K562 (cell line): Measurements from ENCODE around the gene ZNF582. TPM values are rescaled to one million over a fixed set of nuclear protein-coding genes. Genes with fewer than 3 reads are reported as not detected.

Source experiments
- ATAC-seq: fragments of 200-7000 bp; cut with Tn5 transposase; 3 replicates; pipeline ENCODE4 v1.9.1; 2020; ENCODE audit warnings: moderate library complexity
- Bru-seq: library from RNA; stranded (reverse); fragments of 400-500 nt; gene quantifications from one replicate; lab custom pipeline; 2021; lab: Mats Ljungman, UMichigan
- BruChase-seq, 2 experiments: library from RNA; stranded (reverse); fragments of 400-500 nt; gene quantifications; one replicate each; lab custom pipeline; 2021; lab: Mats Ljungman, UMichigan
- BruUV-seq: library from RNA; stranded (reverse); fragments of 400-500 nt; replicated peaks from 2 replicates; lab custom pipeline; 2021; lab: Mats Ljungman, UMichigan
- CTCF ChIA-PET: fragments of 300-600 bp; formaldehyde crosslinking; extraction: SDS; loops from one replicate; lab custom pipeline; 2021; ENCODE audit warnings: low intra/inter-chr PET ratio; lab: Yijun Ruan, JAX
- POLR2A ChIA-PET: fragments of 300-600, 350-650 bp; sonication (Branson Sonifier 250); formaldehyde crosslinking; extraction: SDS; loops from one replicate; lab custom pipeline; 2021; ENCODE audit warnings: antibody characterized with exemption, inconsistent platforms; lab: Yijun Ruan, JAX
- DNase-seq, 4 experiments: peaks; one replicate each; pipeline versions ENCODE4 v3.0.0 to v3.0.0-alpha.2; 2011 to 2018; ENCODE audit warnings: low spot score in 3 of 4, mixed read lengths in 3 of 4; ENCODE audit errors: extremely low read depth in 1 of 4
- FAIRE-seq: peaks from 2 replicates; lab custom pipeline; 2011; peaks lifted over from hg19 to GRCh38; lab: Jason Lieb, UNC
- H2AFZ ChIP-seq: 2 replicates; pipeline ENCODE4 v1.6.0; 2011; ENCODE audit warnings: low read depth, low read length, control low read depth, inconsistent platforms
- H3K27ac ChIP-seq: fragments of 200-600 bp; 3 replicates; pipeline ENCODE4 v1.8.0; 2011; ENCODE audit warnings: low read depth, mild to moderate bottlenecking, control low read depth, inconsistent platforms, low read length, moderate library complexity, mixed read lengths; ENCODE audit errors: extremely low read depth
- H3K27me3 ChIP-seq, 2 experiments: fragments of 300-600 bp in 1 of 2; 2 replicates in 1 of 2; 3 replicates in 1 of 2; pipeline versions ENCODE4 v1.6.0 to v1.8.0; 2011; ENCODE audit warnings: inconsistent platforms in 2 of 2, low read length in 2 of 2, mild to moderate bottlenecking in 1 of 2, mixed read lengths in 1 of 2, moderate library complexity in 1 of 2; ENCODE audit not compliant: control insufficient read depth in 2 of 2, insufficient read depth in 2 of 2
- H3K36me3 ChIP-seq: fragments of 300-600 bp; 3 replicates; pipeline ENCODE4 v1.8.0; 2011; ENCODE audit warnings: mild to moderate bottlenecking, low read length, inconsistent platforms; ENCODE audit not compliant: control insufficient read depth, insufficient read depth
- H3K4me1 ChIP-seq, 2 experiments: fragments of 200-600 bp in 1 of 2; replicated peaks in 1 of 2; 2 replicates in 1 of 2; 3 replicates in 1 of 2; pipeline versions ENCODE4 v1.5.1 to v1.8.0; 2011; ENCODE audit warnings: inconsistent platforms in 2 of 2, low read length in 2 of 2, mild to moderate bottlenecking in 1 of 2, mixed read lengths in 1 of 2, moderate library complexity in 1 of 2; ENCODE audit not compliant: control insufficient read depth in 2 of 2, insufficient read depth in 2 of 2
- H3K4me2 ChIP-seq: 2 replicates; pipeline ENCODE4 v1.6.1; 2011; ENCODE audit warnings: low read length, control low read depth, inconsistent platforms, mixed read lengths; ENCODE audit not compliant: insufficient read depth
- H3K4me3 ChIP-seq: fragments of 200-600 bp; sonication (generic), shearing (Covaris generic); 2 replicates; pipeline ENCODE4 v1.5.1; 2016; ENCODE audit warnings: control low read depth, inconsistent platforms
- H3K79me2 ChIP-seq: fragments of 200-600 bp; 3 replicates; pipeline ENCODE4 v1.8.0; 2011; ENCODE audit warnings: low read length, inconsistent platforms; ENCODE audit not compliant: control insufficient read depth, insufficient read depth
- H3K9ac ChIP-seq, 2 experiments: 2 replicates each; pipeline versions ENCODE4 v1.6.0 to v1.6.1; 2011; ENCODE audit warnings: low read depth in 2 of 2, low read length in 2 of 2, control low read depth in 1 of 2, inconsistent platforms in 1 of 2, mild to moderate bottlenecking in 1 of 2, mixed read lengths in 1 of 2; ENCODE audit not compliant: insufficient read depth in 1 of 2
- H3K9me1 ChIP-seq: one replicate; pipeline ENCODE4 v1.6.0; 2011; ENCODE audit warnings: inconsistent platforms, mild to moderate bottlenecking, low read length, moderate library complexity; ENCODE audit not compliant: control insufficient read depth, insufficient read depth
- H3K9me3 ChIP-seq: replicated peaks from 2 replicates; pipeline ENCODE4 v1.5.1; 2011; ENCODE audit warnings: low read depth, low read length, inconsistent platforms; ENCODE audit not compliant: control insufficient read depth, insufficient read depth
- H4K20me1 ChIP-seq: replicated peaks from 2 replicates; pipeline ENCODE4 v1.6.1; 2011; ENCODE audit warnings: low read length, inconsistent platforms, mixed read lengths; ENCODE audit not compliant: control insufficient read depth, insufficient read depth
- BDP1 ChIP-seq: IDR thresholded peaks from 3 replicates; pipeline ENCODE4 v1.6.1; 2011; ENCODE audit not compliant: insufficient read length, insufficient read depth
- BRD9 ChIP-seq: fragments of 450-650 bp; IDR thresholded peaks from 2 replicates; pipeline ENCODE4 v1.6.1; 2018; ENCODE audit warnings: low read depth; ENCODE audit not compliant: partially characterized antibody
- DEAF1 ChIP-seq: fragments of 450-650 bp; formaldehyde crosslinking; IDR thresholded peaks from 2 replicates; pipeline ENCODE4 v1.4.0; 2020; ENCODE audit warnings: mild to moderate bottlenecking, moderate library complexity
- HMG20A ChIP-seq: fragments of 450-650 bp; formaldehyde crosslinking; conservative IDR thresholded peaks from 2 replicates; pipeline ENCODE4 v1.4.0; 2020; ENCODE audit warnings: mild to moderate bottlenecking, mixed read lengths
- KDM5B ChIP-seq: fragments of 200-600 bp; sonication (generic); IDR thresholded peaks from 2 replicates; pipeline ENCODE4 v1.6.1; 2012; ENCODE audit warnings: low read depth, mild to moderate bottlenecking, moderate library complexity, low read length, control low read depth, inconsistent platforms; ENCODE audit not compliant: insufficient replicate concordance
- RCOR1 ChIP-seq, 2 experiments: IDR thresholded peaks; 2 replicates each; pipeline ENCODE4 v1.6.1; 2012; ENCODE audit warnings: low read depth in 2 of 2, low read length in 2 of 2, borderline replicate concordance in 1 of 2, improper control_type of control experiment in 1 of 2
- SETDB1 ChIP-seq: IDR thresholded peaks from one replicate; pipeline ENCODE4 v1.6.1; 2012; ENCODE audit warnings: low read length, control low read depth, inconsistent platforms
- SOX6 ChIP-seq: fragments of 450-650 bp; IDR thresholded peaks from 2 replicates; pipeline ENCODE4 v1.6.1; 2014; ENCODE audit warnings: mild to moderate bottlenecking
- TCFL5 ChIP-seq: fragments of 250-450 bp; sonication (Bioruptor Pico); conservative IDR thresholded peaks from 2 replicates; pipeline ENCODE4 v1.6.1; 2021; ENCODE audit warnings: mild to moderate bottlenecking, moderate library complexity, matching md5 sums
- WGBS: fragments of 100-300 bp; shearing (Covaris generic); methylation state at CpG from one replicate; pipeline ENCODE4 v1.1.6; 2016; ENCODE audit warnings: low coverage, mixed read lengths; ENCODE audit not compliant: insufficient coverage; ENCODE audit errors: missing lambda C conversion rate; 5-methylcytosine and 5-hydroxymethylcytosine counted together
- in situ Hi-C: fragments of 300-500 bp; cut with MboI; formaldehyde crosslinking; loops from 4 replicates; pipeline ENCODE4 v1.15.0; 2018; ENCODE audit warnings: inconsistent platforms, mixed read lengths
- intact Hi-C: fragments of 100-400 bp; cut with micrococcal nuclease; formaldehyde crosslinking; loops from 2 replicates; pipeline ENCODE4 v1.14.2; 2022
- long read RNA-seq, 3 experiments: library from polyadenylated mRNA in 2 of 3; library from RNA in 1 of 3; unstranded in 2 of 3; stranded (forward) in 1 of 3; transcript quantifications; one replicate each; pipeline ENCODE4 v2.0.0, GENCODE V29; 2019 to 2022
- polyA minus RNA-seq, 3 experiments: library from RNA; depleted of rRNA, polyadenylated mRNA; stranded (reverse); fragments of >200 nt; gene quantifications; 2 replicates each; pipeline ENCODE4 v1.2.3, GENCODE V29; 2011
- polyA plus RNA-seq, 8 experiments: library from polyadenylated mRNA; depleted of rRNA in 4 of 8; stranded (reverse) in 5 of 8; unstranded in 3 of 8; fragments of >200 nt; fragmentation: Nextera tagmentation in 2 of 8; fragmentation: Illumina TruSeq in 1 of 8; extraction: Ambion mirVana in 2 of 8; extraction: Trizol in 1 of 8; gene quantifications; 2 replicates each; pipeline versions ENCODE4 v1.2.1 to v1.2.3, GENCODE V29; 2011 to 2014; ENCODE audit warnings: inconsistent platforms in 1 of 8, missing spikeins in 1 of 8
- total RNA-seq, 7 experiments: library from RNA; depleted of rRNA in 6 of 7; stranded (reverse); fragments of >200 nt in 6 of 7; fragmentation: Illumina TruSeq in 2 of 7; extraction: Trizol in 2 of 7; gene quantifications; 2 replicates each; pipeline versions ENCODE4 v1.2.1 to v1.2.3, GENCODE V29; 2011 to 2021; ENCODE audit warnings: low replicate concordance in 1 of 7
- TF ChIP-seq, protein P1 (sequence below): fragments of 250-450 bp; sonication (Bioruptor Pico); IDR thresholded peaks from 2 replicates; pipeline ENCODE4 v1.4.0; 2020; ENCODE audit warnings: mild to moderate bottlenecking

ZNF582 gene
- 3.2 and 5.2 TPM in 2 replicates for total RNA-seq (2011; cell fraction: chromatin; rRNA removed; ENCODE audit: low replicate concordance)
- 2.1 and 2.2 TPM in 2 replicates for total RNA-seq (2011; cell fraction: nucleolus; rRNA removed)
- total RNA-seq (2011; cell fraction: nucleoplasm; rRNA removed): 1.0 and 2.5 TPM in 2 replicates
- total RNA-seq (2014; rRNA removed) (1.4 and 3.8 TPM in 2 replicates), total RNA-seq (2014; rRNA removed; fragmentation: Illumina TruSeq; extraction: Trizol) (1.9 TPM in 2 replicates), total RNA-seq (2015; rRNA removed; fragmentation: Illumina TruSeq; extraction: Trizol) (1.7 and 1.8 TPM in 2 replicates), total RNA-seq (2021) (1.3 and 2.1 TPM in 2 replicates), polyA plus RNA-seq (2011; rRNA removed) (2.6 and 3.3 TPM in 2 replicates), polyA plus RNA-seq (2014; fragmentation: Illumina TruSeq; extraction: Trizol) (1.6 TPM in 2 replicates), polyA plus RNA-seq (2014; fragmentation: Nextera tagmentation; extraction: Ambion mirVana) (under 1 TPM; 0.72 to 0.91 TPM), polyA plus RNA-seq (2014; rRNA removed) (1.3 and 1.6 TPM in 2 replicates), polyA minus RNA-seq (2011; rRNA and poly(A)+ RNA removed) (2.6 and 3.8 TPM in 2 replicates), Bru-seq, nascent RNA (percentile 48 among the genes with signal in this experiment), BruChase-seq, experiment 1, labeled RNA remaining after a 2-hour chase (percentile 47 among the genes with signal in this experiment), BruChase-seq, experiment 2, labeled RNA remaining after a 6-hour chase (percentile 52 among the genes with signal in this experiment)
- polyA plus RNA-seq (2011; cell fraction: cytosol; rRNA removed): 1.1 and 1.5 TPM in 2 replicates
- polyA plus RNA-seq (2011; cell fraction: nucleus; rRNA removed): 1.7 and 2.8 TPM in 2 replicates
- 1.5 and 2.1 TPM in 2 replicates for polyA plus RNA-seq (2012)
- polyA minus RNA-seq (2011; cell fraction: cytosol; rRNA and poly(A)+ RNA removed): not detected in 2 replicates
- 1.3 and 1.7 TPM in 2 replicates for polyA minus RNA-seq (2011; cell fraction: nucleus; rRNA and poly(A)+ RNA removed)
- long read RNA-seq, experiment 1, partial matches to known transcripts: 1 of 5 reads
- long read RNA-seq, experiment 1, other reads (novel, unspliced or antisense): 0 of 5 reads
- long read RNA-seq, experiment 2, partial matches to known transcripts: 0 of 2 reads
- long read RNA-seq, experiment 2, other reads (novel, unspliced or antisense): 0 of 2 reads
- long read RNA-seq, experiment 3, partial matches to known transcripts: 0 of 2 reads
- long read RNA-seq, experiment 3, other reads (novel, unspliced or antisense): 0 of 2 reads

DNA sequence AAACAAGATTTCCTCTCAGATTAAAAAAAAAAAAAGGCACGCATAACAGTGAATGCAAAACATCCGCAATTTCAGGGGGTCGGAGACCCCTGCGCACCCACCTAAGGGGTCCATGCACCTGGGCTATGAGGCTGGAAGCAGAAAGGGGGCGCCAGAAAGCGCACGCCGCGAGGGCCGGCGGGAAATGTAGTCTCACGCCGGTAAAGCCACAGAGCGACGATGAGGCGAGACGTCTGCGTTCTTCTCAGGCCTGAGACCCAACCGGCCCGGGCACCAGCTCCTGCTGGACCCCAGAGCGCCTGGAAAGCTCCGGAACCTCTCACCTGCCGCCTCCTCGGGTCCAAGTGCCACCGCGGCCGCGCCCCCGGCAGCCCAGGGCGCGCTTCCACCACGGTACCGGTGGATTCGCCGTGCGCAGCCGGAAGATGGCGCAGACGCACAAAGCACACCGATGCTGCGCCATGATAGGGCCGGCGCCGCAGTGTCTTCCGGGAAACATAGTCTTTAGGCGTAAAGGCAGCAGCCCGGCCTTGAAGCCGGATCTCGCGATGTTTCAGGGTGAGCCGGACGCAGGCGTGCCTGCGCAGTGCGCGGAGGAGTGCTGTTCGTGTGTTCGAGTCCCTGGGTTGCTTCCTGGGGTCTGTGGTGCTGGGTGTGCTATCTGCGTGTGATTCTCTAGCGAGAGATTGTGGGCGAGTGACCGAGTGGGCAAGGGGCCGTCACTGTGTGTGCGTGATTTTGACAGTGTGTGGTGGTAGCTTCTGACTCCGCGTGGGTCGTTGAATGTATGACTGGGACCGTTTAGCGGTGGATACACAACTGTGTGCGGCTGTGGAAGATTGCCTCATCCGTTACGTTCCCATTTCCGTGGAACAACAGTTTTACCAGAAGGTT is at the start of gene ZNF582:
Gene ZNF582, minus strand, starts transcription at position 416 of the 894 bp plus-strand sequence. CDS start 1,782 bp downstream, outside the sequence.
- CTCF ChIA-PET: interaction anchor here (0.6 to 0.7 kb wide), 2 partner anchors 535 to 1512 kb away, joined by 3 read pairs; no protein-coding TSS in a partner anchor
- no TSS peak for BruUV-seq
- H3K36me3 ChIP-seq: no peaks in the 10 kb centered on the region
- no peaks in the 10 kb centered on the region for H3K27me3 ChIP-seq
- peak within 1 kb of the TSS; percentile 88 to 96 for H3K9ac ChIP-seq
- peak within 1 kb of the TSS; percentile 82 for H3K27ac ChIP-seq
- ATAC-seq: peak; percentile 100
- FAIRE-seq: peak; percentile 88
- WGBS: 17% methylated on average over 70 of the region's 73 CpGs
- H3K4me1 ChIP-seq: peaks cover 4 to 9% of the 10 kb centered on the region in 2 experiments; a peak in 3 of 5 replicates
- peak within 1 kb of the TSS; percentile 66 for H3K4me3 ChIP-seq
- no peaks in the 10 kb centered on the region for H4K20me1 ChIP-seq
- POLR2A ChIA-PET: interaction anchor here (0.6 to 0.7 kb wide), 2 partner anchors 26 to 806 kb away, joined by 3 read pairs; no protein-coding TSS in a partner anchor
- H3K9me3 ChIP-seq: peaks cover 11% of the 10 kb centered on the region
- in situ Hi-C loops: no loop called here
- peak within 1 kb of the TSS; percentile 97 for H2AFZ ChIP-seq
- H3K4me2 ChIP-seq: peak within 1 kb of the TSS; percentile 82
- H3K9me1 ChIP-seq: no peaks in the 10 kb centered on the region
- DNase-seq: peak; percentile 89 to 95 (median 92)
- intact Hi-C loops: no loop called here
- H3K79me2 ChIP-seq: no peaks in the 10 kb centered on the region
- TF ChIP-seq, protein P1, sequence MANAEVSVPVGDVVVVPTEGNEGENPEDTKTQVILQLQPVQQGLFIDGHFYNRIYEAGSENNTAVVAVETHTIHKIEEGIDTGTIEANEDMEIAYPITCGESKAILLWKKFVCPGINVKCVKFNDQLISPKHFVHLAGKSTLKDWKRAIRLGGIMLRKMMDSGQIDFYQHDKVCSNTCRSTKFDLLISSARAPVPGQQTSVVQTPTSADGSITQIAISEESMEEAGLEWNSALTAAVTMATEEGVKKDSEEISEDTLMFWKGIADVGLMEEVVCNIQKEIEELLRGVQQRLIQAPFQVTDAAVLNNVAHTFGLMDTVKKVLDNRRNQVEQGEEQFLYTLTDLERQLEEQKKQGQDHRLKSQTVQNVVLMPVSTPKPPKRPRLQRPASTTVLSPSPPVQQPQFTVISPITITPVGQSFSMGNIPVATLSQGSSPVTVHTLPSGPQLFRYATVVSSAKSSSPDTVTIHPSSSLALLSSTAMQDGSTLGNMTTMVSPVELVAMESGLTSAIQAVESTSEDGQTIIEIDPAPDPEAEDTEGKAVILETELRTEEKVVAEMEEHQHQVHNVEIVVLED (CRISPR knock-in tag): peak; percentile 96
- TF ChIP-seq BRD9 (no peak), TCFL5 (CRISPR knock-in tag) (no peak), DEAF1 (CRISPR knock-in tag) (no peak), SETDB1 (no peak), HMG20A (CRISPR knock-in tag) (no peak), BDP1 (no peak), KDM5B (peak; percentile 59), RCOR1 (IDR thresholded peaks at IDR 0.05; ENCODE audit: borderline replicate concordance in 1 of 2, low read depth in 2 of 2, low read length in 2 of 2) (0 out of 4 replicates have a peak, but pooled peaks of 1 of the 2 experiments have one; percentile 11), SOX6 (no peak; the same call in 1 of the 2 replicates)
